Neural cell (in vitro differentiated cells): Measurements from ENCODE around the gene QSOX2. TPM values are rescaled to one million over a fixed set of nuclear protein-coding genes. Genes with fewer than 3 reads are reported as not detected.

ENCODE experiments used
- H2AFZ ChIP-seq: fragments of 200-600, 300-800 bp; sonication (generic), shearing (Covaris generic); 2 replicates; pipeline ENCODE4 v1.6.0; 2014; ENCODE audit warnings: low read depth, mild to moderate bottlenecking, antibody characterized with exemption, low read length, moderate library complexity
- H3F3A ChIP-seq: fragments of 200-600 bp; shearing (Covaris generic); 2 replicates; pipeline ENCODE4 v1.6.1; 2016; ENCODE audit warnings: mild to moderate bottlenecking, moderate library complexity, mixed read lengths, antibody characterized with exemption, low read length; ENCODE audit not compliant: insufficient read depth, poor library complexity, severe bottlenecking
- H3K27ac ChIP-seq: fragments of 200-600, 300-800 bp; sonication (generic), shearing (Covaris generic); 2 replicates; pipeline ENCODE4 v1.5.1; 2014; ENCODE audit warnings: mild to moderate bottlenecking, low read length, moderate library complexity
- H3K27me3 ChIP-seq: fragments of 300-800, 200-600 bp; sonication (generic), shearing (Covaris generic); 2 replicates; pipeline ENCODE4 v1.6.0; 2014; ENCODE audit warnings: mild to moderate bottlenecking, low read depth, low read length, moderate library complexity; ENCODE audit not compliant: insufficient read depth
- H3K36me3 ChIP-seq: fragments of 300-800, 200-600 bp; sonication (generic), shearing (Covaris generic); 2 replicates; pipeline ENCODE4 v1.5.1; 2014; ENCODE audit warnings: mild to moderate bottlenecking, antibody characterized with exemption, low read length, moderate library complexity; ENCODE audit not compliant: insufficient read depth
- H3K4me2 ChIP-seq: fragments of 300-800, 200-600 bp; sonication (generic), shearing (Covaris generic); 2 replicates; pipeline ENCODE4 v1.6.0; 2014; ENCODE audit warnings: mild to moderate bottlenecking, low read length
- H3K4me3 ChIP-seq: fragments of 300-800, 200-600 bp; sonication (generic), shearing (Covaris generic); 2 replicates; pipeline ENCODE4 v1.5.1; 2014; ENCODE audit warnings: mild to moderate bottlenecking, low read length, moderate library complexity
- H3K79me2 ChIP-seq: fragments of 200-600 bp; shearing (Covaris generic); replicated peaks from 2 replicates; pipeline ENCODE4 v1.6.0; 2014; ENCODE audit warnings: mild to moderate bottlenecking, low read length, moderate library complexity; ENCODE audit not compliant: insufficient read depth
- H3K9ac ChIP-seq: fragments of 300-800, 200-600 bp; sonication (generic), shearing (Covaris generic); 2 replicates; pipeline ENCODE4 v1.6.1; 2016; ENCODE audit warnings: mild to moderate bottlenecking, low read length, mixed read lengths
- H3K9me2 ChIP-seq: fragments of 200-600 bp; shearing (Covaris generic); 2 replicates; pipeline ENCODE4 v1.6.1; 2016; ENCODE audit warnings: mild to moderate bottlenecking, low read length, mixed read lengths; ENCODE audit not compliant: insufficient read depth
- H3K9me3 ChIP-seq: fragments of 200-600, 300-800 bp; sonication (generic), shearing (Covaris generic); 2 replicates; pipeline ENCODE4 v1.6.1; 2016; ENCODE audit warnings: mild to moderate bottlenecking, mixed run types, low read length, moderate library complexity, mixed read lengths
- H4K20me1 ChIP-seq: fragments of 200-600 bp; shearing (Covaris generic); 2 replicates; pipeline ENCODE4 v1.6.1; 2016; ENCODE audit warnings: mild to moderate bottlenecking, mixed run types; ENCODE audit not compliant: insufficient read depth
- CTCF ChIP-seq: fragments of 450-650 bp; IDR thresholded peaks from 2 replicates; pipeline ENCODE4 v1.5.1; 2014; ENCODE audit warnings: antibody characterized with exemption, mild to moderate bottlenecking, moderate library complexity; ENCODE audit not compliant: poor library complexity, severe bottlenecking
- EP300 ChIP-seq: fragments of 450-650 bp; conservative IDR thresholded peaks from 2 replicates; pipeline ENCODE4 v1.6.1; 2014; ENCODE audit warnings: antibody characterized with exemption, mild to moderate bottlenecking, moderate library complexity; ENCODE audit not compliant: poor library complexity, severe bottlenecking
- EZH2 ChIP-seq: fragments of 200-600, 300-800 bp; shearing (Covaris generic), sonication (generic); IDR thresholded peaks from 2 replicates; pipeline ENCODE4 v1.6.1; 2014; ENCODE audit warnings: antibody characterized with exemption, low read length, borderline replicate concordance, mild to moderate bottlenecking; ENCODE audit not compliant: insufficient read depth, poor library complexity, severe bottlenecking
- MXI1 ChIP-seq: fragments of 450-650 bp; conservative IDR thresholded peaks from 2 replicates; pipeline ENCODE4 v1.6.1; 2014; ENCODE audit warnings: antibody characterized with exemption, mild to moderate bottlenecking; ENCODE audit not compliant: poor library complexity, severe bottlenecking
- POLR2AphosphoS5 ChIP-seq: IDR thresholded peaks from 2 replicates; pipeline ENCODE4 v1.6.1; 2012
- RAD21 ChIP-seq: fragments of 450-650 bp; conservative IDR thresholded peaks from 2 replicates; pipeline ENCODE4 v1.6.1; 2014; ENCODE audit warnings: antibody characterized with exemption, mild to moderate bottlenecking, moderate library complexity
- REST ChIP-seq: IDR thresholded peaks from 2 replicates; pipeline ENCODE4 v1.6.1; 2012; ENCODE audit warnings: borderline replicate concordance
- SMC3 ChIP-seq: fragments of 450-650 bp; conservative IDR thresholded peaks from 2 replicates; pipeline ENCODE4 v1.6.1; 2014; ENCODE audit warnings: antibody characterized with exemption, mild to moderate bottlenecking, moderate library complexity; ENCODE audit not compliant: poor library complexity
- TAF1 ChIP-seq: IDR thresholded peaks from 2 replicates; pipeline ENCODE4 v1.6.1; 2012; ENCODE audit warnings: low read depth
- polyA plus RNA-seq: library from polyadenylated mRNA; depleted of rRNA; stranded (reverse); fragments of >200 nt; gene quantifications from 2 replicates; pipeline ENCODE4 v1.2.3, GENCODE V29; 2014

The QSOX2 gene
- polyA plus RNA-seq, 1 donor from 2014 or later, result 20.7 TPM

- Histone ChIP-seq H3F3A (no peaks in the 10 kb centered on the region), H3K79me2 (no peaks in the 10 kb centered on the region), H4K20me1 (no peaks in the 10 kb centered on the region), H3K9me3 (no peaks in the 10 kb centered on the region), H2AFZ (no peak overlapping the region), H3K4me2 (no peak overlapping the region), H3K27me3 (no peaks in the 10 kb centered on the region), H3K9ac (no peak overlapping the region), H3K9me2 (no peaks in the 10 kb centered on the region), H3K36me3 (no peaks in the 10 kb centered on the region), H3K27ac (no peak overlapping the region), H3K4me3 (no peak overlapping the region)
- no peak for TF ChIP-seq SMC3
- TF ChIP-seq MXI1, result no peak
- no peak for TF ChIP-seq RAD21
- no peak for TF ChIP-seq EZH2
- TF ChIP-seq REST, result no peak
- TF ChIP-seq EP300, result no peak
- TF ChIP-seq CTCF, result no peak
- no peak for TF ChIP-seq POLR2AphosphoS5
- TF ChIP-seq TAF1, result no peak
Observed at GRCh38 chr9:136178061-136178772, 67.4 kb downstream of the QSOX2 start.

- Histone ChIP-seq H3F3A (no peaks in the 10 kb centered on the region), H3K79me2 (no peaks in the 10 kb centered on the region), H3K36me3 (no peaks in the 10 kb centered on the region), H3K9ac (no peak overlapping the region), H3K4me2 (no peak overlapping the region), H3K9me3 (no peaks in the 10 kb centered on the region), H2AFZ (no peak overlapping the region), H3K27ac (no peak overlapping the region), H4K20me1 (no peaks in the 10 kb centered on the region), H3K4me3 (no peak overlapping the region), H3K27me3 (no peaks in the 10 kb centered on the region), H3K9me2 (no peaks in the 10 kb centered on the region)
- no peak for TF ChIP-seq EP300
- no peak for TF ChIP-seq TAF1
- TF ChIP-seq CTCF, result no peak
- no peak for TF ChIP-seq RAD21
- TF ChIP-seq EZH2, result no peak
- no peak for TF ChIP-seq POLR2AphosphoS5
- TF ChIP-seq SMC3, result no peak
- TF ChIP-seq REST, result no peak
- no peak for TF ChIP-seq MXI1
Observed at GRCh38 chr9:136177224-136177623, 68.4 kb downstream of the QSOX2 start.
